ENCODE measurements around the gene STARD3NL. TPM values are rescaled to one million over a fixed set of nuclear protein-coding genes. Genes with fewer than 3 reads are reported as not detected.

Gene STARD3NL
- total RNA-seq, 2 experiments from 2014 or later: 14.4 to 15.7 TPM

- no peaks in the 10 kb centered on the region for H3K9me3 Mint-ChIP-seq
- Histone ChIP-seq H3K9me3 (ENCODE audit: control insufficient read depth in 1 of 2, insufficient read depth in 1 of 2, low read length in 2 of 2) (no peaks in the 10 kb centered on the region), H3K27me3 (ENCODE audit: control insufficient read depth in 1 of 2, insufficient read depth in 2 of 2, low read length in 2 of 2) (no peaks in the 10 kb centered on the region), H3K36me3 (ENCODE audit: insufficient read depth, low read length) (no peaks in the 10 kb centered on the region), H3K4me3 (ENCODE audit: low read length) (no peak overlapping the region), H3K27ac (ENCODE audit: low read depth in 1 of 2, low read length in 2 of 2) (no peak overlapping the region), H3K4me1 (ENCODE audit: insufficient read depth, low read length) (no peaks in the 10 kb centered on the region)
- H3K4me3 Mint-ChIP-seq: no peak overlapping the region
- no peak for TF ChIP-seq CTCF (IDR thresholded peaks at IDR 0.05)
- H3K27ac Mint-ChIP-seq: no peak overlapping the region
- no peak for DNase-seq
- ATAC-seq (ENCODE audit: poor library complexity): no peak
- CTCF ChIA-PET: interaction anchor here (4.1 kb wide), 1 partner anchor 24 kb away, joined by 9 read pairs; no protein-coding TSS in a partner anchor
- H3K36me3 Mint-ChIP-seq (ENCODE audit: low read depth): peaks cover 3% of the 10 kb centered on the region
- POLR2A ChIA-PET: interaction anchor here (0.6 to 1.1 kb wide), 2 partner anchors 14 to 87 kb away, joined by 3 read pairs; no protein-coding TSS in a partner anchor
- intact Hi-C loops (cut with DNase I, micrococcal nuclease): no loop called here
- H3K4me1 Mint-ChIP-seq (ENCODE audit: low read depth): peaks cover 45% of the 10 kb centered on the region
- no peaks in the 10 kb centered on the region for H3K27me3 Mint-ChIP-seq
These were observed 13.7 kb downstream of the STARD3NL start for GRCh38 chr7:38191791-38192190.

GRCh38 chr7:38192327-38192726 is 14.3 kb downstream of the STARD3NL start:
- no peaks in the 10 kb centered on the region for H3K36me3 ChIP-seq (ENCODE audit: insufficient read depth, low read length)
- H3K27ac ChIP-seq (ENCODE audit: low read depth in 1 of 2, low read length in 2 of 2): no peak overlapping the region
- H3K27me3 Mint-ChIP-seq: no peaks in the 10 kb centered on the region
- no peak overlapping the region for H3K27ac Mint-ChIP-seq
- H3K4me1 Mint-ChIP-seq (ENCODE audit: low read depth): peaks cover 51% of the 10 kb centered on the region
- no peaks in the 10 kb centered on the region for H3K27me3 ChIP-seq (ENCODE audit: control insufficient read depth in 1 of 2, insufficient read depth in 2 of 2, low read length in 2 of 2)
- POLR2A ChIA-PET: no interaction called here
- DNase-seq (no peak), ATAC-seq (ENCODE audit: poor library complexity) (no peak)
- intact Hi-C loops (cut with DNase I, micrococcal nuclease): no loop called here
- no peak for TF ChIP-seq CTCF (IDR thresholded peaks at IDR 0.05)
- H3K4me1 ChIP-seq (ENCODE audit: insufficient read depth, low read length): no peaks in the 10 kb centered on the region
- H3K36me3 Mint-ChIP-seq (ENCODE audit: low read depth): peaks cover 3% of the 10 kb centered on the region
- CTCF ChIA-PET: interaction anchor here (4.1 kb wide), 1 partner anchor 24 kb away, joined by 9 read pairs; no protein-coding TSS in a partner anchor
- no peak overlapping the region for H3K4me3 Mint-ChIP-seq
- H3K9me3 Mint-ChIP-seq: no peaks in the 10 kb centered on the region
- no peak overlapping the region for H3K4me3 ChIP-seq (ENCODE audit: low read length)
- no peaks in the 10 kb centered on the region for H3K9me3 ChIP-seq (ENCODE audit: control insufficient read depth in 1 of 2, insufficient read depth in 1 of 2, low read length in 2 of 2)

- H3K27ac Mint-ChIP-seq: no peak overlapping the region
These were observed 18.0 kb downstream of the STARD3NL start for GRCh38 chr7:38195804-38196595.

More at GRCh38 chr7:38195804-38196595, 18.0 kb downstream of the STARD3NL start:
- intact Hi-C loops (cut with DNase I, micrococcal nuclease): no loop called here
- DNase-seq (no peak), ATAC-seq (ENCODE audit: poor library complexity) (no peak)
- H3K4me1 Mint-ChIP-seq (ENCODE audit: low read depth): peaks cover 39% of the 10 kb centered on the region
- no peak overlapping the region for H3K4me3 Mint-ChIP-seq
- H3K4me1 ChIP-seq (ENCODE audit: insufficient read depth, low read length): no peaks in the 10 kb centered on the region
- no peak for TF ChIP-seq CTCF (IDR thresholded peaks at IDR 0.05)
- H3K27me3 ChIP-seq (ENCODE audit: control insufficient read depth in 1 of 2, insufficient read depth in 2 of 2, low read length in 2 of 2): no peaks in the 10 kb centered on the region
- H3K4me3 ChIP-seq (ENCODE audit: low read length): no peak overlapping the region
- H3K9me3 Mint-ChIP-seq: no peaks in the 10 kb centered on the region
- ChIA-PET POLR2A (no interaction called here), CTCF (interaction anchor here (1.4 to 1.7 kb wide), 3 partner anchors 15 to 174 kb away, joined by 3 to 8 read pairs (median 4); no protein-coding TSS in a partner anchor)
- H3K9me3 ChIP-seq (ENCODE audit: control insufficient read depth in 1 of 2, insufficient read depth in 1 of 2, low read length in 2 of 2): no peaks in the 10 kb centered on the region
- no peaks in the 10 kb centered on the region for H3K36me3 ChIP-seq (ENCODE audit: insufficient read depth, low read length)
- no peaks in the 10 kb centered on the region for H3K36me3 Mint-ChIP-seq (ENCODE audit: low read depth)
- no peak overlapping the region for H3K27ac ChIP-seq (ENCODE audit: low read depth in 1 of 2, low read length in 2 of 2)
- H3K27me3 Mint-ChIP-seq: no peaks in the 10 kb centered on the region

Measured in CD4-positive, alpha-beta T cell (primary cell).